ENCODE measurements around the gene PLOD1.

DNA sequence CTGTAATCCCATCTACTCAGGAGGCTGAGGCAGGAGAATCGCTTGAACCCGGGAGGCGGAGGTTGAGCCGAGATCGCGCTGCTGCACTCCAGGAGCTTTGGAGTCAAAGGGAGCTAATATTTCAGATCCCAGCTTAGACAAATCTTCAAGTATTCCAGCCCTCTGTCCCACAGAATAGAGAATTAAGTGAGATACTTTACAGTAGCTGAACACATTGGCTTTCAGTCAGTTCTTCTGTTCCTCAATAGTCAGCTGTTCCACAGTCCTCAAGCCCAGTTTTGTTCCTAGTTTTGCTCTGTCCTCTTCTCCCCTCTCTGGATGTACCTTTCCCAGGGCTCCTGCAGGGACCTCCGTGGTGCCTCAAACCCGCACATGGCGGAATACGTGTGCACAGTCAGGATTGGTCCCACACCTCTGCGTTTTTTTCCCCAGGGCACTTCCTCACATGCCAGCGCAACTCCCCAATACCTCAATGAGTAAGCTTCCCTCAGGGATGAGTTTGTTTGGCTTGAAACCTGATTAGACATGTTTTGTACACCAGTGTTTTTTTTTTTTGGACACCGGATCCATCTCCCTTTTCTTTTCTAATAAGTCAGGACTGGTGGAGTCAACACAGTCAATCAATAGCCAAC lies 47.0 kb downstream of the PLOD1 start:
- TF ChIP-seq CTCF (IDR thresholded peaks at IDR 0.05; ENCODE audit: borderline replicate concordance, extremely low read depth, low read length, poor library complexity, severe bottlenecking) (no peak), EZH2 (IDR thresholded peaks at IDR 0.05; ENCODE audit: borderline replicate concordance, low read depth, low read length, severe bottlenecking) (no peak)

Measured in DND-41 (cell line).